HCT116 (cell line): ENCODE data around the gene NCAPD2. TPM values are rescaled to one million over a fixed set of nuclear protein-coding genes. Genes with fewer than 3 reads are reported as not detected.

ENCODE experiments used
- ATAC-seq: fragments of 200-7000 bp; cut with Tn5 transposase; 2 replicates; pipeline ENCODE4 v1.9.1; 2020; ENCODE audit warnings: mild to moderate bottlenecking, moderate library complexity
- BruUV-seq: library from RNA; stranded (reverse); fragments of 400-500 nt; replicated peaks from 2 replicates; lab custom pipeline; 2021; lab: Mats Ljungman, UMichigan
- CTCF ChIA-PET: fragments of 300-600 bp; sonication (Branson Sonifier 250); formaldehyde crosslinking; loops from one replicate; lab custom pipeline; 2021; ENCODE audit warnings: antibody characterized with exemption; lab: Charles Lee
- POLR2A ChIA-PET: fragments of 300-600, 350-600 bp; sonication (Branson Sonifier 250); formaldehyde crosslinking; loops from one replicate; lab custom pipeline; 2021; ENCODE audit warnings: antibody characterized with exemption; lab: Charles Lee
- RAD21 ChIA-PET, 2 experiments: fragments of 300-600 bp; sonication (Branson Sonifier 250); formaldehyde crosslinking; loops; one replicate each; lab custom pipeline; 2023; ENCODE audit warnings: low total read pairs in 2 of 2; ENCODE audit not compliant: uncharacterized antibody in 2 of 2, unreplicated experiment in 2 of 2, low non-redundant PET in 1 of 2; lab: Charles Lee
- DNase-seq: peaks from one replicate; pipeline ENCODE4 v3.0.0-alpha.2; 2010; ENCODE audit warnings: low read depth, low spot score
- H2AFZ ChIP-seq: fragments of 200-600 bp; shearing (Covaris generic), sonication (generic); 2 replicates; pipeline ENCODE4 v1.6.1; 2017; ENCODE audit warnings: low read depth, mixed run types, mixed read lengths, antibody characterized with exemption, low read length; ENCODE audit not compliant: poor library complexity, severe bottlenecking
- H3K27ac ChIP-seq: 2 replicates; pipeline ENCODE4 v1.5.1; 2012; ENCODE audit warnings: low read depth, low read length
- H3K27me3 ChIP-seq: fragments of 200-600 bp; sonication (generic); 2 replicates; pipeline ENCODE4 v1.6.1; 2016; ENCODE audit warnings: mixed run types, low read length, mixed read lengths; ENCODE audit not compliant: insufficient read depth
- H3K36me3 ChIP-seq, 2 experiments: fragments of 200-500 bp in 1 of 2; fragments of 200-600 bp in 1 of 2; sonication (Bioruptor generic) in 1 of 2; sonication (generic) in 1 of 2; 2 replicates each; pipeline versions ENCODE4 v1.5.1 to v1.6.1; 2014 to 2016; ENCODE audit warnings: low read length in 2 of 2, inconsistent platforms in 1 of 2, mixed read lengths in 1 of 2, mixed run types in 1 of 2; ENCODE audit not compliant: insufficient read depth in 2 of 2, control insufficient read depth in 1 of 2
- H3K4me1 ChIP-seq, 2 experiments: fragments of 200-600 bp in 1 of 2; sonication (generic) in 1 of 2; 2 replicates each; pipeline versions ENCODE4 v1.5.1 to v1.6.1; 2012 to 2017; ENCODE audit warnings: low read length in 2 of 2, inconsistent platforms in 1 of 2, mild to moderate bottlenecking in 1 of 2, mixed read lengths in 1 of 2, mixed run types in 1 of 2, moderate library complexity in 1 of 2; ENCODE audit not compliant: insufficient read depth in 2 of 2, control insufficient read depth in 1 of 2
- H3K4me2 ChIP-seq: fragments of 200-600 bp; sonication (generic); 2 replicates; pipeline ENCODE4 v1.6.1; 2017; ENCODE audit warnings: mixed run types, low read length, mixed read lengths
- H3K4me3 ChIP-seq, 2 experiments: fragments of 200-600 bp in 1 of 2; sonication (generic) in 1 of 2; replicated peaks in 1 of 2; 2 replicates each; pipeline ENCODE4 v1.5.1; 2011 to 2016; ENCODE audit warnings: low read length in 2 of 2, control low read depth in 1 of 2, low read depth in 1 of 2, mild to moderate bottlenecking in 1 of 2, mixed read lengths in 1 of 2, mixed run types in 1 of 2
- H3K79me2 ChIP-seq: fragments of 200-600 bp; sonication (generic); 2 replicates; pipeline ENCODE4 v1.6.1; 2017; ENCODE audit warnings: mild to moderate bottlenecking, mixed run types, low read length, moderate library complexity, mixed read lengths; ENCODE audit not compliant: insufficient read depth
- H3K9ac ChIP-seq: fragments of 200-600 bp; sonication (generic); 2 replicates; pipeline ENCODE4 v1.6.1; 2016; ENCODE audit warnings: low read length, mixed read lengths
- H3K9me2 ChIP-seq: fragments of 200-600 bp; sonication (generic), shearing (Covaris generic); 2 replicates; pipeline ENCODE4 v1.6.1; 2017; ENCODE audit warnings: mixed run types, mild to moderate bottlenecking, moderate library complexity; ENCODE audit not compliant: insufficient read depth
- H3K9me3 ChIP-seq, 2 experiments: fragments of 200-500 bp in 1 of 2; fragments of 200-600 bp in 1 of 2; sonication (Bioruptor generic) in 1 of 2; sonication (generic) in 1 of 2; 2 replicates each; pipeline ENCODE4 v1.6.1; 2014 to 2017; ENCODE audit warnings: low read length in 2 of 2, mixed read lengths in 2 of 2, inconsistent platforms in 1 of 2, low read depth in 1 of 2, mild to moderate bottlenecking in 1 of 2, mixed run types in 1 of 2, moderate library complexity in 1 of 2; ENCODE audit not compliant: control insufficient read depth in 1 of 2, insufficient read depth in 1 of 2
- H4K20me1 ChIP-seq: fragments of 200-600 bp; sonication (generic), shearing (Covaris generic); 2 replicates; pipeline ENCODE4 v1.6.1; 2017; ENCODE audit warnings: mixed run types, mild to moderate bottlenecking, moderate library complexity; ENCODE audit not compliant: insufficient read depth
- CEBPB ChIP-seq: IDR thresholded peaks from 2 replicates; pipeline ENCODE4 v1.6.1; 2012; ENCODE audit warnings: low read depth
- FOSL1 ChIP-seq: IDR thresholded peaks from 2 replicates; pipeline ENCODE4 v1.6.1; 2012; ENCODE audit warnings: low read depth
- YY1 ChIP-seq: IDR thresholded peaks from 2 replicates; pipeline ENCODE4 v1.6.1; 2011; ENCODE audit warnings: low read length, low read depth, moderate library complexity, mild to moderate bottlenecking; ENCODE audit not compliant: insufficient replicate concordance; ENCODE audit errors: extremely low read depth
- ZFX ChIP-seq: fragments of 450-650 bp; IDR thresholded peaks from 2 replicates; pipeline ENCODE4 v1.6.1; 2017
- ZNF274 ChIP-seq: fragments of 200-500 bp; sonication (Bioruptor generic); IDR thresholded peaks from 2 replicates; pipeline ENCODE4 v1.6.1; 2014; ENCODE audit warnings: mild to moderate bottlenecking, low read depth, low read length, inconsistent platforms
- intact Hi-C: fragments of 100-400 bp; cut with micrococcal nuclease; formaldehyde crosslinking; loops from 2 replicates; pipeline ENCODE4 v1.10.0; 2022
- total RNA-seq: library from RNA; stranded (reverse); gene quantifications from one replicate; pipeline ENCODE4 v1.2.1, GENCODE V29; 2021; ENCODE audit not compliant: unreplicated experiment
- TF ChIP-seq, protein P1 (sequence below), 3 experiments: fragments of 200-600 bp in 1 of 3; sonication (generic) in 1 of 3; IDR thresholded peaks in 2 of 3; conservative IDR thresholded peaks in 1 of 3; 2 replicates each; pipeline ENCODE4 v1.5.1; 2012 to 2017; ENCODE audit warnings: low read depth in 2 of 3, low read length in 2 of 3, antibody characterized with exemption in 1 of 3, borderline replicate concordance in 1 of 3, control low read depth in 1 of 3, mild to moderate bottlenecking in 1 of 3, mixed read lengths in 1 of 3, mixed run types in 1 of 3, moderate library complexity in 1 of 3; ENCODE audit not compliant: insufficient read depth in 1 of 3

The NCAPD2 gene
- total RNA-seq, 1 experiment from 2014 or later: 177 TPM

DNA sequence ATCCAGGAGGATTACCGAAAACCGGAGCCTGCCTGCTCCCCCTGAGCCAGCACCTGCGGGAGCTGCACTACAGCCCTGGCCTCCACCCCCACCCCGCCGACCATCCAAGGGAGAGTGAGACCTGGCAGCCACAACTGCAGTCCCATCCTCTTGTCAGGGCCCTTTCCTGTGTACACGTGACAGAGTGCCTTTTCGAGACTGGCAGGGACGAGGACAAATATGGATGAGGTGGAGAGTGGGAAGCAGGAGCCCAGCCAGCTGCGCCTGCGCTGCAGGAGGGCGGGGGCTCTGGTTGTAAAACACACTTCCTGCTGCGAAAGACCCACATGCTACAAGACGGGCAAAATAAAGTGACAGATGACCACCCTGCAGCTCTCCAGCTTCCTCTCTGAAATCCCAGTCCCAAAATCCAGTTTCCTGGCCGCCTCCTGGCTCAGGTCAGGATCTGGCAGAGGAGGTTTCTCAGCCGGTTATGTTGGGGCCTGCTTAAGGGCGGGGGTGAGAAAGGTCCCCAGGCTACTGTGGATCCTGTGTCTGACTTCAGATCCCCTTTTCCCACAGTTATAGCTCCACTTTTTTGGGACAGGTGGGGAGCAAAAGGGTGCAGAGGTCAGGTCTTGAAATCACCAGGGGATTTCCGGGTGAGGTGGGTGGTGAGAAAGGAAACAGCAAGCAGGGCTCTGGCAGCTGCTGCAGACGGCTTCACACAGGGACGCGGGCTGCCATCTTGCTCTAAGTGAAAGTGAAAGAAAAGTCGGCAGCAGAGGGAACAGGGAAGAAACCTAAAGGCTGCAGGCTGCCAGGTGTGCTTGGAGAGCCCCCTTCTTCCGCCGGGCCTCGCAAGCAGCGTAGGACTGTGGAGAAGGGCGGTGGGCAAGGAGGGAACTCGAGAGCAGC, 42.3 kb upstream of the NCAPD2 start, which contains the start of gene TAPBPL:
Gene TAPBPL, plus strand, starts transcription at position 695 of the 897 bp plus-strand sequence. CDS start 207 bp downstream, outside the sequence.
- no peak within 1 kb of the TSS for H3K27ac ChIP-seq
- no peak within 1 kb of the TSS for H2AFZ ChIP-seq
- ATAC-seq (no peak; the same call in 1 of the 2 replicates), DNase-seq (no peak)
- H3K9me3 ChIP-seq: no peaks in the 10 kb centered on the region
- H3K36me3 ChIP-seq: no peaks in the 10 kb centered on the region
- no peaks in the 10 kb centered on the region for H3K79me2 ChIP-seq
- ChIA-PET CTCF (no interaction called here), POLR2A (no interaction called here), RAD21 (no interaction called here)
- no peak within 1 kb of the TSS for H3K9ac ChIP-seq
- H3K4me3 ChIP-seq: no peak within 1 kb of the TSS
- no peaks in the 10 kb centered on the region for H4K20me1 ChIP-seq
- H3K9me2 ChIP-seq: no peaks in the 10 kb centered on the region
- intact Hi-C loops: no loop called here
- BruUV-seq: no TSS peak
- H3K27me3 ChIP-seq: no peaks in the 10 kb centered on the region
- peaks cover 0 to 15% of the 10 kb centered on the region in 2 experiments; a peak in 1 of 4 replicates for H3K4me1 ChIP-seq
- no peak for TF ChIP-seq ZFX
- H3K4me2 ChIP-seq: peak within 1 kb of the TSS; percentile 18

DNA sequence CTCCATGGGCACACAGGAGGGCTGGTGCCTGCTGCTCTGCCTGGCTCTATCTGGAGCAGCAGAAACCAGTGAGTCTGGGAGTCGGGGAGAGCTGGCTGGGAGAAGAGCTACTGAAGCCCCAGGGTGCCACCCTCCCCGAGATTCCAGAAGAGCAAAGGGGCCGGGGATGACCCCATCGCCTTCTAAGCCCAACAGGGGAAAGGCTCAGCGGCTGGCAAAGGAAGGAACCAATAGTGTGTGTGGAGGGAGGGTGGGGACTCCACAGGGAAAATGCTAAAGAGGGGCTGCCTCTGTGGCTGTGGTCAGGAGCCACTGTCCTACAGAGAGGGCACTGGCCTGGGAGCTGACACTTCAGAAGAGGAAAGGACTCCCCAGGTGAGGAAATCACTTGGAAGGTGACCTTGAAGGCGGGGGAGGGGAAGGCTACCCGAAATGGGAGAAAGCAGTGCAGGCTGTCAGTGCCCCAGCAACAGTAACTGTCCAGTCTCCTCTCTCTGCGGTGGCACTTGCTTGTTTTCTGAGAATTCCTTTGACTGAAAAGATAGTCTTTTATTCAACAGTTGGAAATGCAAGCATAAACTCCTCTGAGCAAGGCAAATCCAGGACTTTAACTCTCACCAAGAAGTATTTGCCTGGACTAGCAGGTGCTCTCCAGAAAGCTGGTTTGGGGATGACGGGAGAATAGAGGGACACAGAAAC, 41.5 kb upstream of the NCAPD2 start:
- CTCF ChIA-PET: no interaction called here
- H3K27ac ChIP-seq: no peak overlapping the region
- H4K20me1 ChIP-seq: no peaks in the 10 kb centered on the region
- DNase-seq (no peak), ATAC-seq (peak; percentile 44; the same call in 1 of the 2 replicates)
- RAD21 ChIA-PET: no interaction called here
- H3K4me1 ChIP-seq: peaks cover 0 to 15% of the 10 kb centered on the region in 2 experiments; a peak in 1 of 4 replicates
- peak overlapping the region; percentile 18 for H3K4me2 ChIP-seq
- BruUV-seq: no TSS peak
- no peaks in the 10 kb centered on the region for H3K9me2 ChIP-seq
- H2AFZ ChIP-seq: no peak overlapping the region
- no peak overlapping the region for H3K9ac ChIP-seq
- no peaks in the 10 kb centered on the region for H3K79me2 ChIP-seq
- POLR2A ChIA-PET: no interaction called here
- H3K4me3 ChIP-seq: no peak overlapping the region
- H3K36me3 ChIP-seq: no peaks in the 10 kb centered on the region
- H3K9me3 ChIP-seq: no peaks in the 10 kb centered on the region
- TF ChIP-seq, protein P1, sequence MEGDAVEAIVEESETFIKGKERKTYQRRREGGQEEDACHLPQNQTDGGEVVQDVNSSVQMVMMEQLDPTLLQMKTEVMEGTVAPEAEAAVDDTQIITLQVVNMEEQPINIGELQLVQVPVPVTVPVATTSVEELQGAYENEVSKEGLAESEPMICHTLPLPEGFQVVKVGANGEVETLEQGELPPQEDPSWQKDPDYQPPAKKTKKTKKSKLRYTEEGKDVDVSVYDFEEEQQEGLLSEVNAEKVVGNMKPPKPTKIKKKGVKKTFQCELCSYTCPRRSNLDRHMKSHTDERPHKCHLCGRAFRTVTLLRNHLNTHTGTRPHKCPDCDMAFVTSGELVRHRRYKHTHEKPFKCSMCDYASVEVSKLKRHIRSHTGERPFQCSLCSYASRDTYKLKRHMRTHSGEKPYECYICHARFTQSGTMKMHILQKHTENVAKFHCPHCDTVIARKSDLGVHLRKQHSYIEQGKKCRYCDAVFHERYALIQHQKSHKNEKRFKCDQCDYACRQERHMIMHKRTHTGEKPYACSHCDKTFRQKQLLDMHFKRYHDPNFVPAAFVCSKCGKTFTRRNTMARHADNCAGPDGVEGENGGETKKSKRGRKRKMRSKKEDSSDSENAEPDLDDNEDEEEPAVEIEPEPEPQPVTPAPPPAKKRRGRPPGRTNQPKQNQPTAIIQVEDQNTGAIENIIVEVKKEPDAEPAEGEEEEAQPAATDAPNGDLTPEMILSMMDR (IDR thresholded peaks at IDR 0.05 in 2 of 3, conservative IDR thresholded peaks at IDR 0.05 in 1 of 3; ENCODE audit: borderline replicate concordance in 1 of 3, insufficient read depth in 1 of 3, low read depth in 2 of 3, low read length in 2 of 3): no peak
- TF ChIP-seq FOSL1 (no peak), ZNF274 (no peak), YY1 (no peak), CEBPB (no peak)
- TF ChIP-seq, all 23 proteins: peak for 0
- intact Hi-C loops: no loop called here
- H3K27me3 ChIP-seq: no peaks in the 10 kb centered on the region
